Measurements from ENCODE around the gene FXYD3. TPM values are rescaled to one million over a fixed set of nuclear protein-coding genes. Genes with fewer than 3 reads are reported as not detected.

The FXYD3 gene
- total and polyA plus RNA-seq, 2 experiments from 2014 or later = 0.81 TPM; not detected in 1

DNA sequence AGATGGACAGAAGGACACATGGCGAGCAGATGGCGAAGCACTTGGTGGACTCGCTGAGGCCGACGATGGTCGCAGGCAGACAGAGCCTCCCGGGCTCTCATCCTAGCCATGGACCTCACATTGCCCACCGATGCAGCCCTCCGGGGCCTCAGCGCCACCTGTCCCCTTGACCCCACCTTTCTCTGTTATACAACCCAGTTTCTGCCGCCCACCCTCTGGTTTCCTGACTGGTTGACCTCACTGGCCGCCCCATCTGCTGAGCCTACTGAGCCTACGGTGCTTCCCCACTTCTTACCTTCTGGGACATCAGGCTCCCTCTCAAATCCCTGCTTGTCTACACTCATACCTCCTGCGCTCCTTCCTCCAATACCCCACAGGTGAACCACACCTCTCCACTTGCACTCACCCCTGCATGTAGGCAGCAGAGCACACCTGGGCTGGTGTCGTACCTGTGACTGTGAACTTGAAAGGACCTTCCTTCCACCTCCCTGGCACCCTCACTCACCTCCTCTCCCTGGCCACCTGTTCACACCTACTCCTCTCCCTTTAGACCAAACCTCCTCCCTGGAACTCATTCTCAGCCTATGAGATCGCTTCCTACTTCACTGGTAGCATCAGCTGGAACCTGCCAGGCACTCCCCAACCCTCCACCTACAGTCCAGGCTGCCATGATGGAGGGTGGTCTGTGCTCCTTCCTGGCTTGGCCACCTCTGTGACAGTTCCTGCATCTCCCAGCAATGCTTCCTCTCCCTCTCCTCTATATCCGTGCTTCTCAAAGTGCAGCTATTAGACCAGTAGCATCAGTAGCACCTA is 38.0 kb upstream of the FXYD3 start:
- H2AFZ ChIP-seq = no peak overlapping the region
- Mint-ChIP-seq H3K4me1 (no peaks in the 10 kb centered on the region), H3K4me3 (no peak overlapping the region), H3K27ac (no peak overlapping the region), H3K9me3 (peaks cover 2% of the 10 kb centered on the region), H3K27me3 (ENCODE audit: insufficient read depth, low read depth, poor library complexity) (peaks cover 26% of the 10 kb centered on the region), H3K36me3 (ENCODE audit: low read depth) (peaks cover 2% of the 10 kb centered on the region; the same call in 2 of the 3 replicates)
- no peaks in the 10 kb centered on the region for H3K79me2 ChIP-seq (replicated peaks; ENCODE audit: insufficient read depth)
- no peaks in the 10 kb centered on the region; the same call in 1 of the 2 replicates for H3K36me3 ChIP-seq (ENCODE audit: insufficient read depth)
- H3K9me2 ChIP-seq (ENCODE audit: insufficient read depth) = no peaks in the 10 kb centered on the region
- no peak for DNase-seq (ENCODE audit: low spot score)
- no peaks in the 10 kb centered on the region for H4K20me1 ChIP-seq (replicated peaks; ENCODE audit: insufficient read depth)
- no peak overlapping the region for H3K27ac ChIP-seq (ENCODE audit: low read depth)
- H3K4me3 ChIP-seq = no peak overlapping the region
- H3F3A ChIP-seq (replicated peaks; ENCODE audit: low read depth) = no peaks in the 10 kb centered on the region
- no peak for ATAC-seq
- H3K4me1 ChIP-seq (ENCODE audit: insufficient read depth) = no peaks in the 10 kb centered on the region
- no peak overlapping the region for H3K4me2 ChIP-seq
- no peaks in the 10 kb centered on the region for H3K27me3 ChIP-seq (ENCODE audit: insufficient read depth)
- TF ChIP-seq CREB1 (CRISPR knock-in tag; IDR thresholded peaks at IDR 0.05; ENCODE audit: low read depth) (no peak), EZH2phosphoT487 (IDR thresholded peaks at IDR 0.05; ENCODE audit: unreplicated experiment) (no peak), EZH2 (IDR thresholded peaks at IDR 0.05; ENCODE audit: low read depth, unreplicated experiment) (no peak), REST (IDR thresholded peaks at IDR 0.05; ENCODE audit: unreplicated experiment) (no peak), STAT1 (IDR thresholded peaks at IDR 0.05; ENCODE audit: unreplicated experiment) (no peak), ZNF462 (CRISPR knock-in tag; IDR thresholded peaks at IDR 0.05) (no peak), NANOG (IDR thresholded peaks at IDR 0.05; ENCODE audit: borderline replicate concordance) (no peak), POLR2AphosphoS5 (IDR thresholded peaks at IDR 0.05; ENCODE audit: low read depth) (no peak), ETS1 (IDR thresholded peaks at IDR 0.05) (no peak), ZNF114 (CRISPR knock-in tag; IDR thresholded peaks at IDR 0.05) (no peak), JUNB (IDR thresholded peaks at IDR 0.05; ENCODE audit: unreplicated experiment) (no peak), ZNF331 (CRISPR knock-in tag; IDR thresholded peaks at IDR 0.05; ENCODE audit: low read depth) (no peak)
- TF ChIP-seq, protein P1, sequence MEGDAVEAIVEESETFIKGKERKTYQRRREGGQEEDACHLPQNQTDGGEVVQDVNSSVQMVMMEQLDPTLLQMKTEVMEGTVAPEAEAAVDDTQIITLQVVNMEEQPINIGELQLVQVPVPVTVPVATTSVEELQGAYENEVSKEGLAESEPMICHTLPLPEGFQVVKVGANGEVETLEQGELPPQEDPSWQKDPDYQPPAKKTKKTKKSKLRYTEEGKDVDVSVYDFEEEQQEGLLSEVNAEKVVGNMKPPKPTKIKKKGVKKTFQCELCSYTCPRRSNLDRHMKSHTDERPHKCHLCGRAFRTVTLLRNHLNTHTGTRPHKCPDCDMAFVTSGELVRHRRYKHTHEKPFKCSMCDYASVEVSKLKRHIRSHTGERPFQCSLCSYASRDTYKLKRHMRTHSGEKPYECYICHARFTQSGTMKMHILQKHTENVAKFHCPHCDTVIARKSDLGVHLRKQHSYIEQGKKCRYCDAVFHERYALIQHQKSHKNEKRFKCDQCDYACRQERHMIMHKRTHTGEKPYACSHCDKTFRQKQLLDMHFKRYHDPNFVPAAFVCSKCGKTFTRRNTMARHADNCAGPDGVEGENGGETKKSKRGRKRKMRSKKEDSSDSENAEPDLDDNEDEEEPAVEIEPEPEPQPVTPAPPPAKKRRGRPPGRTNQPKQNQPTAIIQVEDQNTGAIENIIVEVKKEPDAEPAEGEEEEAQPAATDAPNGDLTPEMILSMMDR (conservative IDR thresholded peaks at IDR 0.05; ENCODE audit: low read depth in 2 of 2) = no peak

Measured in GM23338 (cell line).